ENCODE results near the gene LAMA1.
"Not testable (repeated sequence)": the region's sequence is repeated elsewhere in the genome, so short reads cannot be mapped to it uniquely, and the experiment has no call there.

The LAMA1 gene

GRCh38 chr18:7117390-7118355 lies at the start of gene LAMA1:
LAMA1 (minus strand) TSS chr18:7117797; CDS start chr18:7117720, 77 bp downstream.
- no peak for DNase-seq

- DNase-seq: no peak
Measured at GRCh38 chr18:7165846-7166393, 48.3 kb upstream of the LAMA1 start.

- DNase-seq: no peak
Measured at GRCh38 chr18:7164323-7165004, 46.9 kb upstream of the LAMA1 start.

GRCh38 chr18:7158216-7158615 lies 40.6 kb upstream of the LAMA1 start:
- DNase-seq: no peak

GRCh38 chr18:7157760-7158159 lies 40.2 kb upstream of the LAMA1 start:
- DNase-seq: no peak

- DNase-seq: no peak
Measured at GRCh38 chr18:7155887-7156286, 38.3 kb upstream of the LAMA1 start.

GRCh38 chr18:7155092-7155491 lies 37.5 kb upstream of the LAMA1 start:
- no peak for DNase-seq

- no peak for DNase-seq
Measured at GRCh38 chr18:7152440-7152839, 34.8 kb upstream of the LAMA1 start.

- no peak for DNase-seq
Measured at GRCh38 chr18:7147399-7147798, 29.8 kb upstream of the LAMA1 start.

GRCh38 chr18:7146067-7146466 lies 28.5 kb upstream of the LAMA1 start:
- no peak for DNase-seq

- DNase-seq: not testable (repeated sequence)
Measured at GRCh38 chr18:7144921-7145320, 27.3 kb upstream of the LAMA1 start.

GRCh38 chr18:7141287-7141686 lies 23.7 kb upstream of the LAMA1 start:
- no peak for DNase-seq

GRCh38 chr18:7139409-7139808 lies 21.8 kb upstream of the LAMA1 start:
- DNase-seq: no peak

- DNase-seq: no peak
Measured at GRCh38 chr18:7133181-7133580, 15.6 kb upstream of the LAMA1 start.

GRCh38 chr18:7132356-7133150 lies 15.0 kb upstream of the LAMA1 start:
- no peak for DNase-seq

- no peak for DNase-seq
Measured at GRCh38 chr18:7122376-7122775, 4.8 kb upstream of the LAMA1 start.

- no peak for DNase-seq
Measured at GRCh38 chr18:7116792-7117389, 706 bp downstream of the LAMA1 start.

GRCh38 chr18:7116001-7116730 lies 1.4 kb downstream of the LAMA1 start:
- DNase-seq: no peak

GRCh38 chr18:7112936-7113335 lies 4.7 kb downstream of the LAMA1 start:
- DNase-seq: no peak

GRCh38 chr18:7111134-7111533 lies 6.5 kb downstream of the LAMA1 start:
- no peak for DNase-seq

- no peak for DNase-seq
Measured at GRCh38 chr18:7105943-7106342, 11.7 kb downstream of the LAMA1 start.

GRCh38 chr18:7105268-7105667 lies 12.3 kb downstream of the LAMA1 start:
- no peak for DNase-seq

Measured in GOT3 (cell line).